Coronary artery (tissue), 2 donors: Measurements from ENCODE around the gene PLD5.
A peak's percentile ranks its signal among the peaks of the same experiment; 100 is the strongest.

ENCODE experiments used
- DNase-seq: peaks from one replicate; pipeline ENCODE4 v3.0.0-alpha.2; 2017; ENCODE audit warnings: low spot score
- H3K27ac ChIP-seq, 2 donors: fragments of 200-600 bp; sonication (generic); one replicate each; pipeline ENCODE4 v1.5.1; 2016 to 2019
- H3K4me3 ChIP-seq: fragments of 200-600 bp; sonication (generic); 2 replicates; pipeline ENCODE4 v1.5.1; 2016; ENCODE audit warnings: mild to moderate bottlenecking, moderate library complexity
- TF ChIP-seq, protein P1 (sequence below): fragments of 200-600 bp; sonication (generic); IDR thresholded peaks from one replicate; pipeline ENCODE4 v1.5.1; 2019; ENCODE audit warnings: antibody characterized with exemption

Gene PLD5

DNA sequence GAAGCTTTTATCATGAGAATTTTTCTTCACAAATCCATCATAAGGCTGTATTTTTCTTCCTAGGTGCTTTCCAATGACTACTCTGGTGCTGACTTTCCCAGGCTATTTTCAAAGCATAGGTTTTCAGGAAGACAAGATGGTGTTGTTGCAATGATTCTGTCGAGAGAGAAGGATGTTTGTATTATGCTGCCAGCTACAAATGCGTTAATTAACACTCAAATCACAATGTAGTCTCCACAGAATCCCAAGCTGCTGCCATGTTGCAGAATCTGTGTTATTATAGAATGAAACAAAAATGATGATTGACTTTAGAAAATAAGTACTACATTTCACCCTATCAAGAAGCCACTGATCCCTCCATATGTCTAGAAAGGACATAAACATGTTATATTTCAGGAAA is 346.1 kb downstream of the PLD5 start:
- Histone ChIP-seq H3K4me3 (no peak overlapping the region), H3K27ac (no peak overlapping the region)
- DNase-seq = no peak
- TF ChIP-seq, protein P1, sequence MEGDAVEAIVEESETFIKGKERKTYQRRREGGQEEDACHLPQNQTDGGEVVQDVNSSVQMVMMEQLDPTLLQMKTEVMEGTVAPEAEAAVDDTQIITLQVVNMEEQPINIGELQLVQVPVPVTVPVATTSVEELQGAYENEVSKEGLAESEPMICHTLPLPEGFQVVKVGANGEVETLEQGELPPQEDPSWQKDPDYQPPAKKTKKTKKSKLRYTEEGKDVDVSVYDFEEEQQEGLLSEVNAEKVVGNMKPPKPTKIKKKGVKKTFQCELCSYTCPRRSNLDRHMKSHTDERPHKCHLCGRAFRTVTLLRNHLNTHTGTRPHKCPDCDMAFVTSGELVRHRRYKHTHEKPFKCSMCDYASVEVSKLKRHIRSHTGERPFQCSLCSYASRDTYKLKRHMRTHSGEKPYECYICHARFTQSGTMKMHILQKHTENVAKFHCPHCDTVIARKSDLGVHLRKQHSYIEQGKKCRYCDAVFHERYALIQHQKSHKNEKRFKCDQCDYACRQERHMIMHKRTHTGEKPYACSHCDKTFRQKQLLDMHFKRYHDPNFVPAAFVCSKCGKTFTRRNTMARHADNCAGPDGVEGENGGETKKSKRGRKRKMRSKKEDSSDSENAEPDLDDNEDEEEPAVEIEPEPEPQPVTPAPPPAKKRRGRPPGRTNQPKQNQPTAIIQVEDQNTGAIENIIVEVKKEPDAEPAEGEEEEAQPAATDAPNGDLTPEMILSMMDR = no peak

DNA sequence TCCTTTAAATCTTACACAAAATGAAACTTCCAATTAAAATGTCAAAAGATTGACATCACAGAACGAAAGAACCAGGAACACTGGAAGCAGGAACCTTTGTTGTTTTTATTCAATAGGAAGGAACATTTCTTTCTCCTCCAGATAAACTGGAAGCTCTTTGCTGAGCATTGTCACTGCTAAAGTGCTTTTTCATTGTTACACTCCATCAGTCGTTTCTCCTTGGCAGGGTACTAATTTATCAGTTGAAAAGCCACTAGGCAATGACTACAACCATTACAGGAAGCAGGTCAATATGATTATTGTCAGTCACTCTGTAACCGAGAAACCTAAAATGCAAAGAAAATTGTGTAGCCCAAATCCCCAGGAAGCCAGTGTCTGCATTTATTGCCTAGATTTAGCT is 362.4 kb downstream of the PLD5 start:
- H3K4me3 ChIP-seq = no peak overlapping the region
- no peak overlapping the region for H3K27ac ChIP-seq
- TF ChIP-seq, protein P1 = no peak
- DNase-seq = no peak

DNA sequence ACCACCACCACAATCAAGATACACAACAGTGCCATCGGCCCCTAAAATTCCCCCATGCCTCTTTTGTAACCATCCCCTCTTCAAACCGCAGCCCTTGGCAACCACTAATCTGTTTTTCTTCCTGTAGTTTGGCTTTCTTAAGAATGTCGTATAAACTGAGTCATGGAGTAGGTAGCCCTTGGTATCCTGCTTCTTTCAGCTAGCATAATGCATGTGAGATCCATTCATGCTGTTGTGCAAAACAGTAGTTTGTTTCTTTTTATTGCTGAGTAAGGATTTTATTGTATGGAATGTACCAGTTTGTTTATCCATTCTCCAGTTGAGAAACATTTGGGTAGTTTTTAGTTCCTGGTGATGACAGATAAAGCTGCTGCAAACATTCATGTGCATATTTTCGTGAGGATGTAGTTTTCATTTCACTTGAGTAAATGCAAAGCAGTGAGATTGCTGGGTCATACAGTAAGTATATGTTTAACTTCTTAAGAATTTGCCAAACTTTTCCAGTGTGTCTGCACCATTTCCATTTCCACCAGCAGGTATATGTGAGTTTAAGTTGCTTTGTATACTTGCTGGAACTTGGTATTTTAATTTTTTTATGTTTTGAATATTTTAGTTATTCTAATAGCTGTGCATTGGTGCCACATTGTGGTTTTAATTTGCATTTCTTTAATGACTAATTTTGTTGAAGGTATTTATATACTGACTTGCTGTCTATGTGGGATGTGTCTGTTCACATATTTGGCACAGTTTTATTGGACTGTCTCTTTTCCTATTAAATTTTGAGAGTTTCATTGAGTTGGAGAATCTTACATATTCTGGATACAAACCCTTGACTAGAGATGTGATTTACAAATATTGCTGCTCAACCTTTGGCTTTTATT is 377.2 kb downstream of the PLD5 start:
- DNase-seq = no peak
- TF ChIP-seq, protein P1 = no peak
- Histone ChIP-seq H3K4me3 (peak overlapping the region; percentile 36), H3K27ac (no peak overlapping the region)

DNA sequence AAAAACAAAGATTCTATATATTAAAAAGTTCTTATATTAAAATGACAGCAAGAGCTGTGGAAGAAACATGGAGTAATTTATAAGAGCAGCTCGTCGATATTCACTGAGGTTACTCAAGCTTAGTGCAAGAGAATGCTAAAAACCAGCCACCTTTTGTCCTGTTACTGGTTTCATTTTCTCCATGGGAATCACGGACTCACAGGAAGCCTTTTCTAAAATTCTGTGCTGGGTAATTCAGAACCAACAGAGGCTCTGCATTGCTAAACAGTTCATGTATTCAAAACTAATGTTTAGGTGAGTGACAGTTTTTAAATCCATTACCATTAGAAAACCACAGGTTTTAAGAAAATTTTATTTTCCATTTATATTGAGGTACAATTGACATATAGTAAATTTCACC is 377.8 kb downstream of the PLD5 start:
- TF ChIP-seq, protein P1 = no peak
- DNase-seq = no peak
- no peak overlapping the region for H3K27ac ChIP-seq
- peak overlapping the region; percentile 36 for H3K4me3 ChIP-seq

DNA sequence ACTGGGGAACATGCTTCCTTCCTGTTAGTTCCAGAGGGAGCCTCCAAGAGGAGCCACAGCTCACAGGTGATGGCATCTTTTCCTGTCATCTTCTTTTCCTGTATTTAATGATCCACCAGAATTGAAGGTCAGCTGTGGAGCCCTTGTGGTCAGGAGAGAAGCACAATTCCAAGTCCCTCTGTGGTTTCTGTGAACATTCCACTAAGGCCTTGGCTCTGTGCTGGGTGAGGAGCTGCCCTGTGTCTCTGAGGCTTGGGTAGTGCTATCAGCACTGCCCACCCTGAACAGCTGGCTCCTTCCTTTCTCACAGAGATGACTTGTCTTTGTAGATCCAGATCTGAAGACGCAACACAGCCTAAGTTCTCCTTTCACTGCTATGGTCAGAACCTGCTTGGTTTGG is 383.7 kb downstream of the PLD5 start:
- no peak overlapping the region for H3K4me3 ChIP-seq
- DNase-seq = no peak
- no peak overlapping the region for H3K27ac ChIP-seq
- TF ChIP-seq, protein P1 = no peak

DNA sequence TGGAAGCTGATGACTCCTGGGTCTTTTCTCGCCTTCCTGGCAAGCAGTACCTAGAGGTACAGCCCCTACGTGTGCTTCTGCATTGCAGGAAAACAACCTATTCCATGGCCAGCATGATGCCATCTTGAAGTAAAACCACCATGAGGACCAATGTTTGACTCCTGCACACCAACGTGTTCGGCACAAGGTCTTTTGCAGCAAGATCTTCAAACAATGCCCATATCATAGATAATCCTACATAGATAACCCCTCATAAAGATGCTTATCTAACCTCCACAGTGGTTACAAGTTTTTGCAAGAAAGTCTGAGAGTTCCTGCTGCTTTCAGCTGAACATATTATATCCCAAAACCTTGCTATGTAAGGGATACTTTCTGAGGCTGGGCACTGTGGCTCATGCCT is 384.5 kb downstream of the PLD5 start:
- DNase-seq = no peak
- Histone ChIP-seq H3K27ac (no peak overlapping the region), H3K4me3 (no peak overlapping the region)
- TF ChIP-seq, protein P1 = no peak

DNA sequence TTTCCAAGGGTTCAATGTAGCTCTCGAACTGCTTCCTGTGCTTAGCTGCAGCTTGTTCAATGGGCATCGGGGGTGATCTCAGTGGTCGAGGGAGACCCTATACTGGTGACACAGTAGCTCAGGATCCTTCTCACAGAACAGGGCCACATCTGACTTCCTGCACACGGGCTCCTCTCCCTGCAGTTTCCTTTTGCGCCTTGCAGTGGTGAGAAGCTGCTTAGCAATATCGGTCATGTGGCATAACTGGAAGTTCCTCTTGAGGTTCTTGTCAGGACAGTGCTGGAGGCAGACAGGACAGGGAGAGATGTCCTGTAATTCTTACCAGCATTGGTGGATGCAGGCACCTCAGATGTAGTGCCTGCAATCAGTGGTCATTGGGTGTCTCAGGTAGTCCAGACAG is 385.1 kb downstream of the PLD5 start:
- TF ChIP-seq, protein P1 = no peak
- no peak overlapping the region for H3K27ac ChIP-seq
- H3K4me3 ChIP-seq = no peak overlapping the region
- no peak for DNase-seq
